Activated CD4-positive, alpha-beta T cell treated with anti-CD3 and anti-CD28 coated beads, Interleukin-2, amount 10 ng/mL, durations not matched to agents 24 days and 14 days (primary cell): ENCODE measurements around the gene KCNA5. TPM values are rescaled to one million over a fixed set of nuclear protein-coding genes. Genes with fewer than 3 reads are reported as not detected.

ENCODE experiments used
- DNase-seq: peaks from one replicate; pipeline ENCODE4 v3.0.0; 2022
- H3K27ac Mint-ChIP-seq: one replicate; pipeline ENCODE4 v1.8.0; 2022; ENCODE audit warnings: mild to moderate bottlenecking, mixed read lengths
- H3K27me3 Mint-ChIP-seq: one replicate; pipeline ENCODE4 v1.8.0; 2022; ENCODE audit warnings: mixed read lengths
- H3K36me3 Mint-ChIP-seq: one replicate; pipeline ENCODE4 v1.8.0; 2022; ENCODE audit warnings: low read depth, mild to moderate bottlenecking, mixed read lengths
- H3K4me1 Mint-ChIP-seq: one replicate; pipeline ENCODE4 v1.8.0; 2021; ENCODE audit warnings: mixed read lengths
- H3K4me3 Mint-ChIP-seq: one replicate; pipeline ENCODE4 v1.8.0; 2022; ENCODE audit warnings: mild to moderate bottlenecking, moderate library complexity, mixed read lengths
- H3K9me3 Mint-ChIP-seq: one replicate; pipeline ENCODE4 v1.8.0; 2021; ENCODE audit warnings: mixed read lengths
- intact Hi-C: fragments of 100-400 bp; cut with micrococcal nuclease; formaldehyde crosslinking; loops from one replicate; pipeline ENCODE4 v1.15.1; 2023
- total RNA-seq: library from RNA; stranded (reverse); gene quantifications from 2 replicates; pipeline ENCODE4 v1.2.3, GENCODE V29; 2022

Gene KCNA5
- total RNA-seq, 1 donor from 2014 or later, result not detected

DNA sequence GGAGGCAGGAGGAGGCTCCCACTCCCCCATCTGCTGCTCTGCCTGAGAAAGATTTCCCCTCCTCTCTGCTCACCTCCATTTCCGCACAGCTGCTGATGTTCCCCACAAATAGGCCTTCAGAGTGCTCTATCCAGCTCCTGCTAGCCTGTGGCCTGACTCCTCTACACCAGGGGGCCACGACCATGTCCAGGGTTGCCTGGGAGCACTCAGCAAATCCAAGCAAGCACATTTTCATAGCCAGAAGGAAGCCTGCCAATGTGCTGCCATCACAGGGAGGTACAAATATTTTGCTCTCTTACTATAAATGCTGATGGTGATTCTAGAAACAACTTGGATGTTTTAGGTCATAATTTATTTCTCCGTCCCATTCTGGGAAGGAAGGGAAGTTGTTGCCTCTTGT is 17.3 kb downstream of the KCNA5 start:
- Mint-ChIP-seq H3K27me3 (peaks cover 10% of the 10 kb centered on the region), H3K27ac (no peak overlapping the region)

DNA sequence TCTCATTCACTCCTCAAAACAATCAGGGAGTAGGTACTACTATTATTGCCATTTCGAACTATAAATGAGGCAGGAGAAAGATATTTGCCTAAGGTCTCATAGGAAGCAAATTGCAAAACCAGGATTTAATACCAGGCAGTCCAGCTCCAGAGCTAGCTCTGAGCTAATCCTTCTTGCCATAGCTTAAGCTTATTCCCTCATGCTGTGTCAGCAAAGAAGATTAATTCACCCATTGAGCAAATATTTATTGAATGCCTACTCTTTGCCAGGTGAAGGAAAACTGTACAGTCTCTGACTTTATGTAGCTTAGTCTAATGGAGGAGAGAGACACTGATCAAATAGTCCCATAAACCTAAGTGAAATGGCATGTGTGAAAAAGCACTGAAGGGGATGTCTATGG is 19.5 kb downstream of the KCNA5 start:
- H3K36me3 Mint-ChIP-seq, result no peaks in the 10 kb centered on the region
- peaks cover 13% of the 10 kb centered on the region for H3K27me3 Mint-ChIP-seq
- no peaks in the 10 kb centered on the region for H3K4me1 Mint-ChIP-seq
- no peak overlapping the region for H3K27ac Mint-ChIP-seq
- intact Hi-C loops, result no loop called here
- H3K9me3 Mint-ChIP-seq, result no peaks in the 10 kb centered on the region
- no peak overlapping the region for H3K4me3 Mint-ChIP-seq
- no peak for DNase-seq

More for the DNA sequence above, 17.3 kb downstream of the KCNA5 start:
- H3K4me3 Mint-ChIP-seq, result no peak overlapping the region
- no peaks in the 10 kb centered on the region for H3K9me3 Mint-ChIP-seq
- no peaks in the 10 kb centered on the region for H3K4me1 Mint-ChIP-seq
- H3K36me3 Mint-ChIP-seq, result no peaks in the 10 kb centered on the region
- intact Hi-C loops, result no loop called here
- DNase-seq, result no peak

DNA sequence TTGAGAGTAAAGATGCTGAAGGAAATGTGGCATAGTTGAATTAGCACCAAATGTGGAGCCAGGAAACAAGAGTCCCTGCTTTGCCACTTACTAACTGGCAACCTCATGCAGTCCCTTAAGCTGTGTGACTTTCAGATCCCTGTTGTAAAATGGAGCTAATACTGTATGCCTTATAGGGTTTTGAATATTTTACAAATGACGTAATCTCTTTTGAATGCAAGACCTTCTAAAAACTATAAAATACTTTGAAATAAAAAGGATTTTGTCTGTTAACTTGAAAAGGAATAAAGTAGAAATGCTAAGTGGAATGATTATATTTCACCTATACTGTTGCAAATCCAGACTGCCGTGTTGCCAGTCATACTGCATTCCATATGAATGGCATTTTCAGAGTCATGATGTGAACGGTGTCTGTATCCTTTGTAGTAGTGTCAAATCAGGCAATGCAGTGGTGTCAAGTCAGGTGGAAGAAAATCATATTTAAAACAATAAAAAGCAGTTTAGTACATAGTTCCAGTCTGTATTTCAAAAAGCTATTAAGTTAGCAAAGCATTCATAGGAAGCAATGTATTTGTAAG is 21.3 kb downstream of the KCNA5 start:
- Mint-ChIP-seq H3K27me3 (peaks cover 12% of the 10 kb centered on the region), H3K9me3 (no peaks in the 10 kb centered on the region), H3K4me1 (no peaks in the 10 kb centered on the region), H3K4me3 (no peak overlapping the region), H3K27ac (no peak overlapping the region), H3K36me3 (no peaks in the 10 kb centered on the region)
- no peak for DNase-seq
- intact Hi-C loops, result no loop called here

DNA sequence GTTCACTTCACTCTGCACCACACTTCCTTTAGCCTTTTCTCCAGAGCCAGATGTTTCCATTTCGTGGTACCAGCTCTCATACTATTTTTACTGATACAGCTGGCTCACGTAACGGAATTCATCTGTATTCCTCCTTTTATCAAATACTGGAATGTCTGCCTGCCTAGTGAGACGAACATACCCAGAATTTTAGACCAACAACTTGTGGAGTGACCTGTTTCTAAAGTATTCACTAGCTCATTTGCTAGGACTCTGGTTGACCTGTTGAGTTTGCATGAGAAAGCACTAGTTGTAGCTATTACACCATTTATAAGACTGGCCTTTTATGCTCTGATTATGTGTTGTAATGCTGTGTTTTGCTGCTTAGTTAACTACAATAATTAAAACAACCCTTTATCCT is 22.6 kb downstream of the KCNA5 start:
- H3K4me1 Mint-ChIP-seq, result no peaks in the 10 kb centered on the region
- H3K27me3 Mint-ChIP-seq, result peaks cover 12% of the 10 kb centered on the region
- H3K4me3 Mint-ChIP-seq, result no peak overlapping the region
- no peaks in the 10 kb centered on the region for H3K9me3 Mint-ChIP-seq
- no peak overlapping the region for H3K27ac Mint-ChIP-seq
- no peak for DNase-seq
- H3K36me3 Mint-ChIP-seq, result no peaks in the 10 kb centered on the region
- intact Hi-C loops, result no loop called here

DNA sequence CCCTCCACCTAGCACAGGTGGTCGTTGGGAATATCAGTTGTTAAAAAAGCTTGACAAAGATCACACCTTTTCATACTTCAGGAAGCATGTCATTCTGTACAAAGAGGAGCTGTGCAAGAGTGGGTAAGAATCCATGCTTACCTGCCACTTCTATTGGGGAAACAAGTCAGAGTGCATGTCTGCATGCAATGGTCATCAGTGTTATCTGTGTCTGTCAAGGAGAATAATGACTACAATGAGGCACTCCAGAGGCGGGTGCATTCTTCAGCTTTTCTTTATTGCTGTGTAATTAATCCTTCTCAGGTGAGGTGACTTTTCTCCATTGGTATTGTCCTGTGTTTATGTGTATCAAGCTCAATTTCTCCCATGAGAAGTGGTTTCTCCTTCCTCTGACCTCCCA is 24.4 kb downstream of the KCNA5 start:
- intact Hi-C loops, result no loop called here
- no peak for DNase-seq
- no peaks in the 10 kb centered on the region for H3K4me1 Mint-ChIP-seq
- H3K9me3 Mint-ChIP-seq, result no peaks in the 10 kb centered on the region
- peaks cover 10% of the 10 kb centered on the region for H3K27me3 Mint-ChIP-seq
- H3K4me3 Mint-ChIP-seq, result no peak overlapping the region
- H3K36me3 Mint-ChIP-seq, result no peaks in the 10 kb centered on the region
- H3K27ac Mint-ChIP-seq, result no peak overlapping the region

DNA sequence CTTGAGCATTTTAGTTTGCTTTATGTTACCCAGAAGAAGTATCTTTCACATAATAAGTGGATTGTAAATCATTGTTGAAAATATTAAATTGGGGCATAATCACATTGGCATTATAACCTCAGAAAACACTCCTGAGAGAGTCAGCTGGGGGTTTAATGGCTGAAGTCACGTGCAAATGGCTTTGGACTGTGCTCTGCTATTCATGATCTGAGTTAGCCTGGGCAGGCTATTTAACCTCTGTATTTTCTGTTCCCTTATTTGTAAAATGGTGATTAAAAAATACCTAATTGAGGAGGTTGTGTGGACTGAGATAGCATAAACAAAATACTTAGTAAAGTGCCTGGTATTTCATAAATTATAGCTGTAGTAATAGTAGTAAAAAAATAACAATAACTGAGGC is 24.9 kb downstream of the KCNA5 start:
- Mint-ChIP-seq H3K9me3 (no peaks in the 10 kb centered on the region), H3K36me3 (no peaks in the 10 kb centered on the region), H3K4me3 (no peak overlapping the region), H3K27ac (no peak overlapping the region), H3K4me1 (no peaks in the 10 kb centered on the region), H3K27me3 (peaks cover 10% of the 10 kb centered on the region)
- no peak for DNase-seq
- intact Hi-C loops, result no loop called here

DNA sequence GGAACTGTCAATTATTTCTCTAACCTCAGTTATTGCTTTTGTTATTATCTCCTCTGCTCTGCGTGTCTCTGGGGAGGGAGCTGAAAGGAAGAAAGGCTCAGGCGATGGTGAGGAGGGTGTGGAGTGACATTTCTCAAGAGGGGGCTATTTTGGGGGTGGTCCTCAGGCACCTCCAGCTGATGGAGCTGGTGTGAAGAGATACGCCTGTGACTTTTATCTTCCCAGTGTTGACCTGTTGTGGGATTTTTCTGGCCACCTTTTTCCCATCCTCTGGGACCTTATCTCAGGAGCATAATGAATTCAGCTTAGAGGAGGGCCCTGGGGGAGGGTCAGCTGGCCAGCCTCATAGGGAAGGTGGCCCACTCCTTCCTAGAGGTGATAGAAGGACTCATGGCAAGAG is 26.4 kb downstream of the KCNA5 start:
- no peak overlapping the region for H3K27ac Mint-ChIP-seq
- no peaks in the 10 kb centered on the region for H3K36me3 Mint-ChIP-seq
- intact Hi-C loops, result no loop called here
- H3K4me3 Mint-ChIP-seq, result no peak overlapping the region
- H3K9me3 Mint-ChIP-seq, result no peaks in the 10 kb centered on the region
- H3K4me1 Mint-ChIP-seq, result no peaks in the 10 kb centered on the region
- peaks cover 6% of the 10 kb centered on the region for H3K27me3 Mint-ChIP-seq
- no peak for DNase-seq

DNA sequence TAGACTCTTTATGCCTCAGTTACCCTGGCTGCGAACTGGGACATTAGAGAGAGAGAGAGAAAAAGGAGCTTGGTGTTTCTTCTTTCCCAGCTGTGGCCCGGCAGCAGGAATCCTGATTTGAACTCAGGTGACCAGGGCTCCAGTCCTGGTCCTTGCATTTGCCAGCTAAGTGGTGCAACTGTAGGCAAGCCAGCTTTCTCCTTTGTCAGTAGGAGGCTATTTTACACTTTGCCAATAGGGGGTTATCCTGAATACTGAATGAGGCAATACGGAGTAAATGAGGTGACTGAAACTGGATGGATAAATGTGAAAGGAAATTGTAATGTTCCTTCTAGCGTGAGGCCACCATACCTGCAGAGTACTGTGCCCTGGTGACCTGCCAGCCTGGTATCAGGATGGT is 27.8 kb downstream of the KCNA5 start:
- no peak overlapping the region for H3K27ac Mint-ChIP-seq
- no peaks in the 10 kb centered on the region for H3K9me3 Mint-ChIP-seq
- H3K27me3 Mint-ChIP-seq, result peaks cover 4% of the 10 kb centered on the region
- no peaks in the 10 kb centered on the region for H3K36me3 Mint-ChIP-seq
- no peaks in the 10 kb centered on the region for H3K4me1 Mint-ChIP-seq
- DNase-seq, result no peak
- no peak overlapping the region for H3K4me3 Mint-ChIP-seq
- intact Hi-C loops, result no loop called here

DNA sequence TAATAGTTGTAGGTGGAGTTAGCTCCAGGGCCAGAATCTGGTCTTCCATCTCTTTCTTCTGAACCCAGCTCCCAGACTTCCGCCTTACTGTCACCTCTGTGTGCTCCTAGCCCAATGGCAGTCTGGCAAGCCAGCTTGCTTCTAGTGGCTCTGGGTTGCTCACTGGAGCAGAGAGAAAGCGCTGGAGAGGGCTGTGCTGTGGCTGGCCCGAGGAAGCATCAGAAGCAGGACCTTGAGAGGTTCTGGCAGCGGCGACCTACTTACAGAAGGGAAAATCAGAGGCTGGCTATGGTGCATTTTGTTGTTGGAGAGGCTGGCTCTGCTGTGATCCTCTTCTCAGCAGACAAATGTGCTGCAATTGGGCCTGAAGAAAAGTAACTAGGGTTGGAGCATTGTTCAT is 28.6 kb downstream of the KCNA5 start:
- Mint-ChIP-seq H3K9me3 (no peaks in the 10 kb centered on the region), H3K36me3 (no peaks in the 10 kb centered on the region), H3K27ac (no peak overlapping the region), H3K4me3 (no peak overlapping the region), H3K27me3 (peaks cover 4% of the 10 kb centered on the region), H3K4me1 (no peaks in the 10 kb centered on the region)
- intact Hi-C loops, result no loop called here
- no peak for DNase-seq

DNA sequence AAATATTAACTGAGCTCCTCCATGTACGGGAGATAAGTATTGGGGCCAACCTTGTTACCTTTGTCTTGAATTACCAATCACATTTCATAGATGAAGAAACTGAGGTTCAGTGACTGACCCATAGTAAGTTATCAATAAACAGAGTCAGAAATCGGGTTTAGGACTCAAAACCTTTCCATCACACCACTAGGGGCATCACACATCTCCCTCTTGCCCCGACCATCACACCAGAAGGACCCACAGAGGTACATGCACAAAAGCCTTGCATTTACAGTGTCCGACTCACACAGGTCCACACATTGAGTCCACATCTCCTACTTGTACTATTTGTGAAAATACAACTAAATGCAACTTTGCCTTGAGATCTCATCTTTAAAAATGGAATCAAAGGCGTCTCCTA is 29.4 kb downstream of the KCNA5 start:
- Mint-ChIP-seq H3K27ac (no peak overlapping the region), H3K4me1 (no peaks in the 10 kb centered on the region), H3K4me3 (no peak overlapping the region), H3K36me3 (no peaks in the 10 kb centered on the region), H3K27me3 (peaks cover 1% of the 10 kb centered on the region), H3K9me3 (no peaks in the 10 kb centered on the region)
- DNase-seq, result no peak
- intact Hi-C loops, result no loop called here

DNA sequence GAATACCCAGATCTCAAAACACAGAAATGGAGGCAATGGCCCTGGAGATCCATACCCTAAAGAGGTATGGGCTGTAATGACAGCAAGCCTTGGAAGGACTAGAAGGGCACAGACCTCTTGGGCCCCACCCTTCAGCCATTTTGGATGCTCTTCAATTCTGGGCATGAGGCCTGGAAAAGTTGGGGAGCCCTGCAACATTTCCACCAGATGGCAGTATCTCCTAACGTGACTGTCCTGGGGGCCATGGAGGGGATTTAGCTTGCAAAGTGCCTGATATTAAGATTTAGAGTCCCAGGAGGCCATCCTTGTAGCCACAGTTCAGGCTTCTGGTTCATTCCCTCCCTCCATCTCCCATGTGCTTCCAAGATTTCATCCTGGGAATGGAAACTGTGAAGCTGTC is 30.2 kb downstream of the KCNA5 start:
- H3K27ac Mint-ChIP-seq, result no peak overlapping the region
- H3K9me3 Mint-ChIP-seq, result no peaks in the 10 kb centered on the region
- H3K27me3 Mint-ChIP-seq, result no peaks in the 10 kb centered on the region
- no peak overlapping the region for H3K4me3 Mint-ChIP-seq
- no peaks in the 10 kb centered on the region for H3K4me1 Mint-ChIP-seq
- H3K36me3 Mint-ChIP-seq, result no peaks in the 10 kb centered on the region
- intact Hi-C loops, result no loop called here
- DNase-seq, result no peak

DNA sequence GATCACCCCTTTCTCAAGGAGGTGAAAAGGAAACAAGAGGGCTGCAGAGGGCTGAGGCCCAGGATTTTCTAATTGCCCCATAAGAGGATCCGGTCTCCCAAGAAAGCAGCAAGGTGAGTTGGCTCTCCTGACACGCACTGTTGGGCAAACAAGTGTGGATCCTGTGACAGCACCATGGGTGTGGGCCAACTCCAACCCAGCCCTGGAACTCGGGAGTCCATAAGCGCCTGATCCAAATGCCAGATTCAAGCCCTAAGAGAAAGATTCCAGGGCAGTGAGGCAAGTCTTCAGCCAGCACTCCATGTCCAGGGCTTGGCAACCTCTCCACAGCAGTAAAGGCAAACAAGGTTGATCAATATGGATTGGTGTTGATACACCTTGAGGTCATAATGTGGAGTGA is 33.1 kb downstream of the KCNA5 start:
- Mint-ChIP-seq H3K4me1 (no peaks in the 10 kb centered on the region), H3K36me3 (no peaks in the 10 kb centered on the region), H3K9me3 (no peaks in the 10 kb centered on the region), H3K27me3 (no peaks in the 10 kb centered on the region), H3K4me3 (no peak overlapping the region), H3K27ac (no peak overlapping the region)
- intact Hi-C loops, result no loop called here
- no peak for DNase-seq

DNA sequence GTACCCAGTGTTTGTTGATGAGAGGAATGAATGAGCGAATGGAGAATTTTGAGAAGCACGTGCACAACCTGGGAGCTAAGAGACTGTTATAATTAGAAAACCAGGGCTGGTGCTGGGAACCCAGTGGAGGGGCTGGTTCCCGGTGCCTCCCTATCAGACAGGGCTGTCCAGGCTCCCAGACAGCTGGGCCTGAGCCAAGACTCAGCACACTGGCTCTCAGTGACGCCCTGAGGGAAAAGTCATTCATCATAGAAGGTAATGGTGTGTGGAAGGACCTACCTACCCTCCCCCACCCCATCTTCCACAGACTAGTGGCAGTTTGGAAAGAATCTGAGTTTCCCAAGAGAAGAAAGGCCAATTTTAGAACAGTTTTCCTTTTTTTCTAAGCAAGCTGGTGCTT is 34.7 kb downstream of the KCNA5 start:
- Mint-ChIP-seq H3K4me3 (no peak overlapping the region), H3K9me3 (no peaks in the 10 kb centered on the region), H3K36me3 (no peaks in the 10 kb centered on the region), H3K27me3 (peaks cover 3% of the 10 kb centered on the region), H3K4me1 (no peaks in the 10 kb centered on the region), H3K27ac (no peak overlapping the region)
- no peak for DNase-seq
- intact Hi-C loops, result no loop called here

DNA sequence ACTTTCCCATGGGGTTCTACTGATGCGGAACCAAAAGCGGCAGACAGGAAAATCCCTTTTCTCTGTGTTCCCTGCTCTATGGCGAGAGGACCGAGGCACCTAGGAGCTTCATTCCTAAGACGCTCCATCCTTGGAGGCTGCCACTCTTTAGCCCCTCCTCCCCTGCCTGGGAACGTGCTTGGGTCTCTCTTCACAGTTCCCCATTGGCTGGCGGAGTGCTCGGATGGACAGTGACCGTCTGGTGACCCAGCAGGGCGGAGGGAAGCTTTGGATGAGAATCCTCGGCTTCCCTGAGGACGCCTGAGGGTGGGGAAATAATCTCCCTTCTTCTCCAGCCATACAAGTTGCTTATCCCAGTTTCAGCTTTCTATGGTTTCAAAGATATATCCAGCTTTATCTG is 37.3 kb downstream of the KCNA5 start:
- Mint-ChIP-seq H3K4me3 (no peak overlapping the region), H3K27me3 (peaks cover 4% of the 10 kb centered on the region), H3K9me3 (no peaks in the 10 kb centered on the region), H3K27ac (no peak overlapping the region), H3K36me3 (no peaks in the 10 kb centered on the region), H3K4me1 (no peaks in the 10 kb centered on the region)
- no peak for DNase-seq
- intact Hi-C loops, result no loop called here
